ENCODE results near the gene SNED1.

Gene SNED1

DNA sequence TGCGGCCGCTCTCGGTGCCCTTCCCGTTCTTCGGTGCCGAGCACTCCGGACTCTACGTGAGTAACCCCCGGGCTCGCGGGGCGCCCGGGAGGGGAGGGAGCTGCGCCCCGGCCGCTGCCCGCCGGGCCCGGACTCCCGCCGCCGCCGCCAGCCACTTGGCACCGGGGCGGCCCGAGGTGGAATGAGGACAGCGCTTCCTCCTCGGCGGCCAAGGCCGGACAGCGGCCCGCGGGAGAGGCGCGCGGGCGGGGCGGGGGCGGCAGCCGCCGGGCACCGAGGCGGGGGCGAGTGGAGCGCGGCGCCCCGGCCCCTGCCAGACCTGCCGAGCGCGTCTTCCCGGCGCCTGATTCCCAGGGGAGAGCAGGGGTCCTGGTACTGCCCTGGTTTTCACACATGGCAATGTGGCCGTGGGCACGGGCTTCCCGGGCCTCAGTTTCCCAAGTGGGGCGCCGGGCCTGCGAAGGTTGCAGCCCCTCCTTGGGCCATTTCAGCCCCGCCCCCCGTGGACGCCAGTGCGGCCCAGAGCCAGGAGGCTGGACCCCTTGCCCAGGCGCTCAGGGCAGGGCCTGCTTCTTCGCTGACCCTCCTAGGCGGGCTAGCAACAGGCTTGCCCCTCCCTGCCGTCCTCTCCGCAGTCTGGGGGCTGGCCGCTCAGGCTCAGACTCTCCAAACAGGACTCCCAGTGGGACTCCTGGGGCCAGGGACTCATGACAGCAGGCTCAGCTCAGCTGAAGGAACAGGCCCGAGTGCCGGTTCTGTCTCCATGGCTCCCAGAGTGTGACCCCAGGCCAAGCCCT lies 775 bp downstream of the SNED1 start:
- Histone ChIP-seq H3K9me3 (peaks cover 9% of the 10 kb centered on the region), H3K36me3 (no peaks in the 10 kb centered on the region), H3K4me3 (ENCODE audit: low read depth in 1 of 2, low read length in 1 of 2) (peak overlapping the region in 1 of 2 experiments; percentile 25), H3K27ac (no peak overlapping the region), H3K27me3 (peaks cover 81% of the 10 kb centered on the region), H3K4me1 (ENCODE audit: control insufficient read depth in 1 of 2, insufficient read depth in 1 of 2, low read depth in 1 of 2, low read length in 1 of 2) (peaks cover 0 to 3% of the 10 kb centered on the region in 2 experiments)
- TF ChIP-seq, protein P1, sequence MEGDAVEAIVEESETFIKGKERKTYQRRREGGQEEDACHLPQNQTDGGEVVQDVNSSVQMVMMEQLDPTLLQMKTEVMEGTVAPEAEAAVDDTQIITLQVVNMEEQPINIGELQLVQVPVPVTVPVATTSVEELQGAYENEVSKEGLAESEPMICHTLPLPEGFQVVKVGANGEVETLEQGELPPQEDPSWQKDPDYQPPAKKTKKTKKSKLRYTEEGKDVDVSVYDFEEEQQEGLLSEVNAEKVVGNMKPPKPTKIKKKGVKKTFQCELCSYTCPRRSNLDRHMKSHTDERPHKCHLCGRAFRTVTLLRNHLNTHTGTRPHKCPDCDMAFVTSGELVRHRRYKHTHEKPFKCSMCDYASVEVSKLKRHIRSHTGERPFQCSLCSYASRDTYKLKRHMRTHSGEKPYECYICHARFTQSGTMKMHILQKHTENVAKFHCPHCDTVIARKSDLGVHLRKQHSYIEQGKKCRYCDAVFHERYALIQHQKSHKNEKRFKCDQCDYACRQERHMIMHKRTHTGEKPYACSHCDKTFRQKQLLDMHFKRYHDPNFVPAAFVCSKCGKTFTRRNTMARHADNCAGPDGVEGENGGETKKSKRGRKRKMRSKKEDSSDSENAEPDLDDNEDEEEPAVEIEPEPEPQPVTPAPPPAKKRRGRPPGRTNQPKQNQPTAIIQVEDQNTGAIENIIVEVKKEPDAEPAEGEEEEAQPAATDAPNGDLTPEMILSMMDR (IDR thresholded peaks at IDR 0.05) = no peak

DNA sequence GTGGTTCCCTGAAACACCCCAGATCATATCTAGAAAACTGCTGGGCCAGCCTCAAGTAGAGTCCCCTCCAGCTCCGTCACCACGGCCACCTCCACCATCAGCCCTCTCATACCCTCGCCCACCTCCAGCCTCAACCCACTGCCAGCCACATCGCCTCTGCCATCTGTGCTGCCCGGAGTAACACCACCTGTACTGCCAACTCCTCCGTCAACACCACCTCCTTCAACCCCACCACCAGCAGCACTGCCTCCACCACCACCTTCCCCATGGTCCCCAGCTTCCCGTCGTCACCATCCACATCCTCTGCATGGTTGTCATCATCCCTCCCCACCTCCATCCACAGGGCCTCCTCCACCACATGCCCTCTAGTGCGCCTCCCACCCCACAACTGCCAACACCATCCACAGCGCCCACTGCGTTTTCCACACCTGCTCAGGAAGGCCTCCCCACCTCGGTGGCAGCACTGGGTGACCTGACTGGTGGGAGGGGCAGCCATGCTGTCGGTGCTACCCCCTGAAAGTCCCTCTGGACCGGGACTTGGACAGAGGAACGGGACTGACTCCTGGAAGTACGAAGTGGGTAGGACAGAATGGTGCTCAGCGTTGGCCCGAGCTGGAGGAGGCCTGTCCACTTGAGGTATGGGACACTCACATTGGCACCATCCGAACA lies 1.6 kb downstream of the SNED1 start:
- TF ChIP-seq, protein P1 (IDR thresholded peaks at IDR 0.05) = no peak
- Histone ChIP-seq H3K4me1 (ENCODE audit: control insufficient read depth in 1 of 2, insufficient read depth in 1 of 2, low read depth in 1 of 2, low read length in 1 of 2) (peaks cover 0 to 3% of the 10 kb centered on the region in 2 experiments), H3K27ac (no peak overlapping the region), H3K27me3 (peaks cover 73% of the 10 kb centered on the region), H3K9me3 (peaks cover 9% of the 10 kb centered on the region), H3K4me3 (ENCODE audit: low read depth in 1 of 2, low read length in 1 of 2) (no peak overlapping the region), H3K36me3 (no peaks in the 10 kb centered on the region)

DNA sequence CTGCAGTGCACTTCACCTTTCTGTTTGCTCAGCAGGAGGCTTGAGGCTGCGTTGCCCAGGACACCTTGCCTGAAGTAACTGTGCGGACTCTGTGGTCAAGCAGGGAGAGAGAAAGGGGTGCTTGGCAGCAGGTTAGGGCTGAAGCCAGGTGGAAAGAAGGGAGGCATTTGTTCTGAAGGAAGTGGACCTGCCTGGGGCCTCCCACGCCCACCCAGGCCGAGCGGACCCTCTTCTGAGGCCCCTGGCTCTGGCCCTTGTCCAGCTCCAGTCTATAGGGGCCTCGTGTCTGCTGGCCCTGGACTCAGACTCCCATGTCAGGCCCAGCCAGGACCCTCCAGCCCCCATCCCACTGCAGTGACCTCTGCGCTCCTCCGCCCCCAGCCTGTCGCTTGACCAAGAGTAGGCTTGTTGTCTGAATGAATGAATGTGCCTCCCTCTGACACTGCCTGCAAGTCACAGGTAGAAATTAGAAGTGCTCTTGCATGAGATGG lies 2.5 kb downstream of the SNED1 start:
- Histone ChIP-seq H3K27me3 (peaks cover 64% of the 10 kb centered on the region), H3K36me3 (no peaks in the 10 kb centered on the region), H3K4me3 (ENCODE audit: low read depth in 1 of 2, low read length in 1 of 2) (no peak overlapping the region), H3K9me3 (peaks cover 9% of the 10 kb centered on the region), H3K4me1 (ENCODE audit: control insufficient read depth in 1 of 2, insufficient read depth in 1 of 2, low read depth in 1 of 2, low read length in 1 of 2) (peaks cover 0 to 3% of the 10 kb centered on the region in 2 experiments), H3K27ac (no peak overlapping the region)
- TF ChIP-seq, protein P1 (IDR thresholded peaks at IDR 0.05) = no peak

DNA sequence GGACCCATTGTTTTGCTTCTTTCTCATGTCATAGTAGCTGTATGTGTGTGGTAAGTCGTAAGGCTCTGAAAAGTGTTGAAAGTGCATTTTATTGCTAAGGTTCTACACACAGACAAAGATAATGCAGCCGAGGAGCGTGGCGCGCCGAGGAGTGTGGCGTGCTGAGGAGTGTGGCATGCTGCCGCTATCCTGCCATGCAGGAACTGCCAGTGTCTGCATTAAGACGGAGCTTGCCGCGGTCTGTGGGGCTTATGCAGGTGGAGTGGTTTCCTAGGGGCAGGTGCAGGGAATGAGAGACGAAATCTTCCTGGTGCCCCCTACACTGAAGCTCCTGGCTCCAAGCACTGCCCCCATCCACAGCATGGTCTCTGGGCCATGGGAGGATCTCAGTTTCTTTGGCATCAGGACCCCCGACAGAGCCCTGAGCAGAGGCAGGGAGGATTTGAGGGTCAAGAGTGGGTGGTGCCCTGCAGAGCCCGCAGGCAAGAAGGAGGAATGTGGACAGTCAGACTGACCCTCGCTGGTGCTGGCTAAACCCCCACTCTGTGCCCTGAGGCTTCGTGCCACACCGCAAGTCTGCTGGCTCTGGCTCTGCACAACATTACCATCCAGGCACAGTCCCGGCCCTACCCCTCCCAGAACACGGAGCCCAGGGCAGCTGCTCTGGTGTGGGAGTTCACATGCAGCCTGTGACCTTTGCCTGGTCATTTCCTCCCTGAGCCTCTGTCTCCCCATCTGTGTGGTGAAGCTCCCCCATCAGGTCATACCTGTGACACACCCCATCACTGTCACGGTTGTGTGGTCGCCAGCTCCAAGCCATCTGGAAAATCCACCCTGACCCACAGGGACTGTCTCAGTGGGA lies 3.2 kb downstream of the SNED1 start:
- no peak overlapping the region for H3K4me3 ChIP-seq (ENCODE audit: low read depth in 1 of 2, low read length in 1 of 2)
- H3K27me3 ChIP-seq = peaks cover 62% of the 10 kb centered on the region
- no peaks in the 10 kb centered on the region for H3K36me3 ChIP-seq
- TF ChIP-seq, protein P1 (IDR thresholded peaks at IDR 0.05) = no peak
- H3K27ac ChIP-seq = no peak overlapping the region
- peaks cover 9% of the 10 kb centered on the region for H3K9me3 ChIP-seq
- H3K4me1 ChIP-seq (ENCODE audit: control insufficient read depth in 1 of 2, insufficient read depth in 1 of 2, low read depth in 1 of 2, low read length in 1 of 2) = peaks cover 0 to 3% of the 10 kb centered on the region in 2 experiments

All from neutrophil (primary cell).